GM18909 (cell line): ENCODE measurements around the gene BBS4.

ENCODE experiments used
- ATAC-seq: cut with Tn5 transposase; IDR thresholded peaks from one replicate; pipeline ENCODE4 v1.9.1; 2021; ENCODE audit warnings: mild to moderate bottlenecking; ENCODE audit not compliant: unreplicated experiment, poor library complexity

The BBS4 gene

GRCh38 chr15:72754096-72754495, 68.1 kb downstream of the BBS4 start:
- ATAC-seq: no peak

- no peak for ATAC-seq
These were observed 72.2 kb downstream of the BBS4 start for GRCh38 chr15:72758182-72758581.

GRCh38 chr15:72760590-72761260, 74.7 kb downstream of the BBS4 start:
- ATAC-seq: no peak

GRCh38 chr15:72764656-72765055, 78.6 kb downstream of the BBS4 start:
- no peak for ATAC-seq

GRCh38 chr15:72766025-72766424, 80.0 kb downstream of the BBS4 start:
- no peak for ATAC-seq

GRCh38 chr15:72766780-72767179, 80.8 kb downstream of the BBS4 start:
- no peak for ATAC-seq

GRCh38 chr15:72770673-72771328, 84.8 kb downstream of the BBS4 start:
- no peak for ATAC-seq

- no peak for ATAC-seq
These were observed 85.3 kb downstream of the BBS4 start for GRCh38 chr15:72771329-72771725.

GRCh38 chr15:72774696-72775383, 88.8 kb downstream of the BBS4 start:
- ATAC-seq: no peak

GRCh38 chr15:72778796-72779195, 92.8 kb downstream of the BBS4 start:
- ATAC-seq: no peak

GRCh38 chr15:72781631-72782030, 95.6 kb downstream of the BBS4 start:
- ATAC-seq: no peak

- no peak for ATAC-seq
These were observed 96.4 kb downstream of the BBS4 start for GRCh38 chr15:72782274-72783003.

GRCh38 chr15:72783004-72783639, 97.1 kb downstream of the BBS4 start:
- peak; percentile 45 for ATAC-seq

- ATAC-seq: peak; percentile 81
These were observed 97.8 kb downstream of the BBS4 start, which contains the start of gene ADPGK for GRCh38 chr15:72783640-72784455. ADPGK (minus strand) TSS chr15:72783758; CDS start chr15:72783691, 67 bp downstream.

GRCh38 chr15:72784456-72784876, 98.5 kb downstream of the BBS4 start:
- no peak for ATAC-seq

GRCh38 chr15:72785432-72785831, 99.4 kb downstream of the BBS4 start:
- no peak for ATAC-seq

- ATAC-seq: no peak
These were observed 99.8 kb downstream of the BBS4 start for GRCh38 chr15:72785841-72786240.

GRCh38 chr15:72786242-72786641, 100.2 kb downstream of the BBS4 start:
- no peak for ATAC-seq

GRCh38 chr15:72786676-72787345, 100.8 kb downstream of the BBS4 start:
- ATAC-seq: no peak
